Umbilical cord (tissue), 2 donors: ENCODE data around the gene ZNF710. TPM values are rescaled to one million over a fixed set of nuclear protein-coding genes. Genes with fewer than 3 reads are reported as not detected.
A peak's percentile ranks its signal among the peaks of the same experiment; 100 is the strongest.

Experiments
- DNase-seq: peaks from one replicate; pipeline ENCODE4 v3.0.0-alpha.2; 2015; ENCODE audit warnings: low spot score
- total RNA-seq: library from RNA; depleted of rRNA; stranded (reverse); fragments of >200 nt; gene quantifications from one replicate; pipeline ENCODE4 v1.2.3, GENCODE V29; 2014; ENCODE audit warnings: low replicate concordance; ENCODE audit not compliant: insufficient read depth

The ZNF710 gene
- total RNA-seq, 1 donor from 2014 or later: 9.4 TPM

- no peak for DNase-seq
Measured at GRCh38 chr15:90078965-90079364, 77.8 kb downstream of the ZNF710 start.

DNA sequence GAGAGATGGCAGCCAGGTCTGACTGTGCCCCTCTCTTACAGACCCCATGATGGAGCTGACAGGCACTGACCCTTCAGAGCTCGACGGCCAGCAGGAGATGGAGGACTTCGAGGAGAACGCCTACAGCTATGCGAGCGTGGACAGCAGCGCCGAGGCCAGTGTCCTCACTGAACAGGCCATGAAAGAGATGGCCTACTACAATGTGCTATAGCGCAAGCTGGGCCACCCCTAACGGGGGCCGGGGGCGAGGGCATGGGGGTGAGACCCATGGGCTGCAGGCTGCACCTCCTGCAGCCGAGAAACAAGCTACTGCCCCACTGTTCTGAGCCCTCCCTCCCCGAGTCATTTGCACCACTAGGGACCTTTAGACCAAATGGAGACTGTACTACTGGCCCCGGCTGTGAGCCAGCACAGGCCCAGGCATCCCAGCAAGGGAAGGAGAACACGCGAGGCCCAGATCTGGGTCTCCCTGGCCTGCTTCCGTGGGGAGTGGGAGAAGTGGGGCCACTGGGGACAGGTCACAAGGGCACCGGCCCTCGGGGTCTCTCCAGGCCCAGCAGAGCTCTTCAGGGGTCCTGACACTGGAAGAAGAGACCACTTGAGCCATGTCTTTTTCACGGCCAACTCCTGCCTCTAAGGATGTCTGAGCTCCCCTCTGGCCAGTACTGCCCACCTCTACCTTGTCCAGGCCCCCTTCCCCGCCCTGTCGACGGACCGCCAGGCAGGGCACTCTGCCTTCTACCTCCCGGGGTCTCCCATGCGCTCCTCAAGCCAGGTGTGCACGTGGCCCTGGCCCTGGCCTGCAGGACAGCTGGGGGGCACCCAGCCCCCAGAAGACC is 78.7 kb downstream of the ZNF710 start:
- no peak for DNase-seq

- DNase-seq: no peak
Measured at GRCh38 chr15:90080458-90080755, 79.3 kb downstream of the ZNF710 start.

DNA sequence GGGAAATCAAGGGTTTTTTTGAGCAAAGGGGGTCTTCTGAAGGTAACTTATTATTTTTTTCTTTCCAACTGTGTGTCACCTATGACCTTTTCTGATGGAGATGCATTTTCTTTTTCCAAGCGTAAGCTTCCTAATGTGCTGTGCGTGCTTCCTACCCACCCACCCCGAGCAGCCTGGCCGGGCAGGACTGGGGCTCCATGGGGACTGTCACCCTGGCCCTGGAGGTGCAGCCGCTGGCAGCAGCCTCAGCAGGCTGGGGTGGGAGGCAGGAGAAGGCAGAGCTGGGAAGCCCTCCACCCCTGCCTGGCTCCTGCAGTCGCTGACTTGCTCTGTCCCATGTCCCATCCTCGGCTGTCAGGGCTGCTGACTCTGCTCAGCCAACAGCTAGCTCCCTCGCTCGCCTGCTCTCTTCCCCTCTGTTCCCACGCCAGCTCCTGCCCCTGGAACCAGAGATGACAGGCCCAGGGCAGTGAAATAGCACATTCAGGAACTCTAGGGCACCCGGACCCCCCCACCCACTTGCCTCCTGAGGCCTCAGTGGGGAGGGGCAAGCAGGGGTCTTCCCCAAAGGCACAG is 79.8 kb downstream of the ZNF710 start:
- no peak for DNase-seq

DNA sequence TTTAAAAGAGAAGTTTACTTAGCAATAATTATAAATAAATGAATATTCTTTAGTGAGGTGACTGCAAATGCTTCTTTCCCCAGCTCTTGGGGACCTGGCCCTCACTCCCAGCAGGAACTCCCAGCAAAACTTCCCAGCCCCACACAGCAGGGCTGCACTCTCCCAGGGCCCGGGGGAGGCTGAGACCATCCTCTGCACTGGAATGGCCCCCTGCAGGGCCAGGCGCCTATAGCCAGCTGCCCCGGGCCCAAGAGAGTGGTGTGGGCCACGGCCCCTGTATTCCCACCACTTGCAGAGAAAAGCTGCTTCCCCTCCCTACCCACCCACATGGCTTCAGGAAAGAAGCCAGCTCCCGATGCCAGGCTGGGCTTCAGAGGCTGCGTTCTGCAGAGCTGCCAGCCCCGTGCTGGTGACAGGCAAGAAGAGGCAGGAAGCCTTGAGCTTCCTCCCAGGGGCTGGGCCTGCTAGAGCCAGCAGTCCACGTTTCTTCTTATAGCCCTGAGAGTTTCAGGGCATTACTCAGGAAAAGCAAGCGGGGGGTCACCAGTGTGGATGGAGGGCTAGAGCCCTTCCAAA is 81.1 kb downstream of the ZNF710 start:
- no peak for DNase-seq

- no peak for DNase-seq
Measured at GRCh38 chr15:90083419-90083818, 82.3 kb downstream of the ZNF710 start.

- DNase-seq: no peak
Measured at GRCh38 chr15:90083954-90084607, 83.0 kb downstream of the ZNF710 start.

DNA sequence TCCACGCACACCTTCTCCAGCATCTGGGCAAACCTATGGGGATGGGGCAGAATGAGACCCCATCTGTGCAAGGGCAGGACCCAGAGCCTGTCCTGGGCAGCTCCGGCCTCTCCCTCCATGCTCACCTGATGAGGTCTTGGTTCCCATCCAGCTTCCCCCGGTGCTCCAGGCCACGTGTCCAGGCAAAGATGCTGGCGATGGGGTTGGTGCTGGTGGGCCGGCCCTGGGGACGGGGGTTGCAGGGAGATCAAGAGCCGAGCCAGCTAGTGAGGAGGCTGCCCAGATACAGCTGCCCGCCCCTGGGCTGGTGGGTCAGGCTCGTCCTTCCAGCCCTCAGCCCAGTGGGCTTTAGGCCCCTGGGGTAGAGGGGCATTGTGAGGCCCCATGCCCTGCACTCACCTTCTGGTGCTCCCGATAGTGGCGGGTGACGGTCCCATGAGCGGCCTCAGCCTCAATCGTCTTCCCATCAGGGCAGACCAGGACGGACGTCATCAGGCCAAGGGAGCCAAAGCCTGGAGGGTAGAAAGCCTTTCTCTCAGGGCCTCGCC is 83.8 kb downstream of the ZNF710 start:
- DNase-seq: no peak

- DNase-seq: no peak
Measured at GRCh38 chr15:90085565-90085964, 84.4 kb downstream of the ZNF710 start.

GRCh38 chr15:90086868-90087268 is 85.7 kb downstream of the ZNF710 start:
- DNase-seq: no peak

GRCh38 chr15:90087454-90088154 is 86.5 kb downstream of the ZNF710 start:
- no peak for DNase-seq

DNA sequence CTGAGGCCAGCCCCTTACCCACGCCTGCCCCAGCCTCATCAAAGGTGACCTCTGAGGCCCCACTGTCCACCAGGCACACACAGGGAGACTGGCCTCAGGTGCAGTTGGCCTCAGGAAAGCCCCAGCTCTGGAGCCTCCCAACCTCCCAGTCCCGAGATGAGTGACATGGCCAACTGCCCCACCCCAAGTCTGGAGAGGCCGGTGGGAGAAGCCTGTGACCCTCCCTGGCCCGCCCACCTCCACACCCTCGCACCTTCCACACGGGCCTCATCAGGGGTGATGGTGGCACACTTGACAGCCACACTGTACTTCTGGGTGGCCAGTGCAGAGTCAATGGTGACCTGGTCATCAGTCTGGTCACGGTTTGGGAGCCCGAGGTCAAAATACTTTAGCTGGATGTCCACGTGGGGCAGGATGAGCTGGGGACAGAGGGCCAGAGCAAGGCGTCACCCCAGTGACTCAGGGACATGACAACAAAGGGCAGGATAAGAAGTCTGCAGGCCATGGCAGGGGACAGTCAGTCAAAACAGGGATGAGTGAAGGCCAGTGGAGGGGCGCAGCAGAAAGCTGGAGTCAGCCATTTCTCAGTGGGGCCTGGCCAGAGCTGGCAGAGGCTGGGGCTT is 89.2 kb downstream of the ZNF710 start:
- DNase-seq: no peak

DNA sequence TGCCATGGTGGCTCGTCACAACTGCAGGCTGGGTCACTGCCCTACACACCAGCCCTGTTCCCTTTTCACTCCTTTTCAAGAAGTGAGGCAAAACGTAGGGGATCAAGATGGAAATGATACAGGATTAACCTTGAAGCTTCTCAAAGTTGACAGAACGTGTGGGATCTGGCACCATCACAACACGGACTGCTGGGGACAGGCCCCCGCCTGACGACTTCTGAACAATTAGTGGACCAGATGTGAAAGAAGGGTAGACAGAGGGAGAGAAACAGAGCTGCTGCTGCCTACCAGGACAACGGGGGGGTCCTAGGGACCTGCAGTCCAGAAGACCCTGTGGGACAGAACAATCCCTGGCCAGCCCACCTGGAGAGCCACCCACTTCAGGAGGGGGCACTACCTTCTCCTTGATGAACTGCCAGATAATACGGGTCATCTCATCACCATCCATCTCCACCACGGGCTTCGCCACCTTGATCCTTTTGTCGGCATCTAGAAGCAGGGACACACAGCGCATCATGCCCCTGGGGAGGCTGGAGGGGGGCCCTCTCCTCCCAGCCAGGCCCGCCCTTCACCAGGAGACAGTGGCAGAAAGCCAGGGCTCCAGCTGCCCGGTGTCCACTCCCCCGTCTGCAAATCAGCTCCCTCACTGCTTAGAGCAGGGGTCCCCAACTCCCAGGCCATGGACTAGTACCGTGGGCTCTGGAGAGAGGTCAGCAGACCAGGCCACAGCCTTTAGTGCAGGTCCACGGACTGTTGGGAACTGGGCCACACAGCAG is 90.2 kb downstream of the ZNF710 start:
- no peak for DNase-seq

GRCh38 chr15:90095521-90095959 is 94.4 kb downstream of the ZNF710 start:
- no peak for DNase-seq

- no peak for DNase-seq
Measured at GRCh38 chr15:90097475-90097874, 96.4 kb downstream of the ZNF710 start.

- DNase-seq: no peak
Measured at GRCh38 chr15:90099072-90099867, 98.1 kb downstream of the ZNF710 start.

- peak; percentile 60 for DNase-seq
Measured at GRCh38 chr15:90099868-90100831, 99.0 kb downstream of the ZNF710 start.
